ENCODE results near the gene IL1A.

IL1A gene

GRCh38 chr2:112811841-112812306 lies 27.6 kb upstream of the IL1A start:
- ChIA-PET POLR2A (no interaction called here), CTCF (interaction anchor here (0.5 to 1.1 kb wide), 3 partner anchors 16 to 111 kb away, joined by 3 read pairs; no protein-coding TSS in a partner anchor)
- DNase-seq (ENCODE audit: extremely low spot score): no peak
- TF ChIP-seq ELF4 (IDR thresholded peaks at IDR 0.05) (no peak), LEF1 (IDR thresholded peaks at IDR 0.05; ENCODE audit: borderline replicate concordance) (no peak), SP1 (IDR thresholded peaks at IDR 0.05) (no peak), ZNF384 (IDR thresholded peaks at IDR 0.05) (no peak), FOXA1 (IDR thresholded peaks at IDR 0.05) (no peak), CTBP1 (IDR thresholded peaks at IDR 0.05; ENCODE audit: borderline replicate concordance) (no peak), L3MBTL2 (conservative IDR thresholded peaks at IDR 0.05) (no peak), HDGF (IDR thresholded peaks at IDR 0.05; ENCODE audit: borderline replicate concordance) (no peak), SUZ12 (IDR thresholded peaks at IDR 0.05) (no peak), TARDBP (IDR thresholded peaks at IDR 0.05) (no peak), BHLHE40 (IDR thresholded peaks at IDR 0.05; ENCODE audit: borderline replicate concordance) (no peak), FOXK2 (IDR thresholded peaks at IDR 0.05) (no peak), FOXM1 (IDR thresholded peaks at IDR 0.05; ENCODE audit: borderline replicate concordance) (no peak)

GRCh38 chr2:112811276-112811831 lies 27.1 kb upstream of the IL1A start:
- ChIA-PET CTCF (interaction anchor here (0.6 to 1.1 kb wide), 2 partner anchors 16 to 104 kb away, joined by 3 read pairs; no protein-coding TSS in a partner anchor), POLR2A (no interaction called here)
- DNase-seq (ENCODE audit: extremely low spot score): no peak
- TF ChIP-seq FOXM1 (IDR thresholded peaks at IDR 0.05; ENCODE audit: borderline replicate concordance) (no peak), HDGF (IDR thresholded peaks at IDR 0.05; ENCODE audit: borderline replicate concordance) (no peak), FOXA1 (IDR thresholded peaks at IDR 0.05) (no peak), ZNF384 (IDR thresholded peaks at IDR 0.05) (no peak), SP1 (IDR thresholded peaks at IDR 0.05) (no peak), FOXK2 (IDR thresholded peaks at IDR 0.05) (no peak), L3MBTL2 (conservative IDR thresholded peaks at IDR 0.05) (no peak)

GRCh38 chr2:112809112-112809511 lies 24.8 kb upstream of the IL1A start:
- POLR2A ChIA-PET: no interaction called here
- CTCF ChIA-PET: interaction anchor here (0.6 to 1.0 kb wide), 2 partner anchors 15 to 43 kb away, joined by 3 to 4 read pairs; no protein-coding TSS in a partner anchor

GRCh38 chr2:112807233-112807807 lies 23.0 kb upstream of the IL1A start:
- CTCF ChIA-PET: interaction anchor here (0.6 kb wide), 1 partner anchor 18 kb away, joined by 6 read pairs; no protein-coding TSS in a partner anchor
- POLR2A ChIA-PET: no interaction called here
- DNase-seq (ENCODE audit: extremely low spot score): no peak
- no peak for TF ChIP-seq NFRKB (IDR thresholded peaks at IDR 0.05)
- TF ChIP-seq BHLHE40 (IDR thresholded peaks at IDR 0.05; ENCODE audit: borderline replicate concordance): no peak
- TF ChIP-seq HDGF (IDR thresholded peaks at IDR 0.05; ENCODE audit: borderline replicate concordance): no peak
- no peak for TF ChIP-seq SP1 (IDR thresholded peaks at IDR 0.05)
- TF ChIP-seq CTBP1 (IDR thresholded peaks at IDR 0.05; ENCODE audit: borderline replicate concordance): no peak
- no peak for TF ChIP-seq ELF4 (IDR thresholded peaks at IDR 0.05)
- TF ChIP-seq FOXM1 (IDR thresholded peaks at IDR 0.05; ENCODE audit: borderline replicate concordance): no peak
- no peak for TF ChIP-seq ZNF384 (IDR thresholded peaks at IDR 0.05)
- TF ChIP-seq SUZ12 (IDR thresholded peaks at IDR 0.05): no peak
- no peak for TF ChIP-seq FOXA1 (IDR thresholded peaks at IDR 0.05)
- no peak for TF ChIP-seq L3MBTL2 (conservative IDR thresholded peaks at IDR 0.05)
- TF ChIP-seq ARNT (IDR thresholded peaks at IDR 0.05): no peak
- TF ChIP-seq TARDBP (IDR thresholded peaks at IDR 0.05): no peak
- TF ChIP-seq FOXK2 (IDR thresholded peaks at IDR 0.05): no peak
- no peak for TF ChIP-seq PKNOX1 (IDR thresholded peaks at IDR 0.05)
- TF ChIP-seq LEF1 (IDR thresholded peaks at IDR 0.05; ENCODE audit: borderline replicate concordance): no peak

More at GRCh38 chr2:112809112-112809511, 24.8 kb upstream of the IL1A start:
- DNase-seq (ENCODE audit: extremely low spot score): no peak
- TF ChIP-seq SUZ12 (IDR thresholded peaks at IDR 0.05): no peak
- TF ChIP-seq ZNF384 (IDR thresholded peaks at IDR 0.05): no peak
- TF ChIP-seq FOXA1 (IDR thresholded peaks at IDR 0.05): no peak
- no peak for TF ChIP-seq HDGF (IDR thresholded peaks at IDR 0.05; ENCODE audit: borderline replicate concordance)
- TF ChIP-seq TARDBP (IDR thresholded peaks at IDR 0.05): no peak

- CTCF ChIA-PET: no interaction called here
- TF ChIP-seq SP1 (IDR thresholded peaks at IDR 0.05) (no peak), L3MBTL2 (conservative IDR thresholded peaks at IDR 0.05) (no peak), ZNF384 (IDR thresholded peaks at IDR 0.05) (no peak), HDGF (IDR thresholded peaks at IDR 0.05; ENCODE audit: borderline replicate concordance) (no peak), FOXA1 (IDR thresholded peaks at IDR 0.05) (no peak), ARNT (IDR thresholded peaks at IDR 0.05) (no peak), SUZ12 (IDR thresholded peaks at IDR 0.05) (no peak), FOXK2 (IDR thresholded peaks at IDR 0.05) (no peak), PKNOX1 (IDR thresholded peaks at IDR 0.05) (no peak), TARDBP (IDR thresholded peaks at IDR 0.05) (no peak), FOXM1 (IDR thresholded peaks at IDR 0.05; ENCODE audit: borderline replicate concordance) (no peak), LEF1 (IDR thresholded peaks at IDR 0.05; ENCODE audit: borderline replicate concordance) (no peak)
- no peak for DNase-seq (ENCODE audit: extremely low spot score)
- POLR2A ChIA-PET: no interaction called here
These were observed 21.2 kb upstream of the IL1A start for GRCh38 chr2:112805542-112805941.

GRCh38 chr2:112803691-112804521 lies 19.6 kb upstream of the IL1A start:
- DNase-seq (ENCODE audit: extremely low spot score): no peak

More at GRCh38 chr2:112803691-112804521, 19.6 kb upstream of the IL1A start:
- ChIA-PET CTCF (no interaction called here), POLR2A (no interaction called here)
- no peak for TF ChIP-seq SP1 (IDR thresholded peaks at IDR 0.05)
- no peak for TF ChIP-seq FOXA1 (IDR thresholded peaks at IDR 0.05)
- no peak for TF ChIP-seq HDGF (IDR thresholded peaks at IDR 0.05; ENCODE audit: borderline replicate concordance)
- no peak for TF ChIP-seq TARDBP (IDR thresholded peaks at IDR 0.05)
- TF ChIP-seq ZNF384 (IDR thresholded peaks at IDR 0.05): no peak
- no peak for TF ChIP-seq CTBP1 (IDR thresholded peaks at IDR 0.05; ENCODE audit: borderline replicate concordance)
- no peak for TF ChIP-seq ARNT (IDR thresholded peaks at IDR 0.05)
- no peak for TF ChIP-seq ELF4 (IDR thresholded peaks at IDR 0.05)
- no peak for TF ChIP-seq LEF1 (IDR thresholded peaks at IDR 0.05; ENCODE audit: borderline replicate concordance)
- no peak for TF ChIP-seq SUZ12 (IDR thresholded peaks at IDR 0.05)
- no peak for TF ChIP-seq BHLHE40 (IDR thresholded peaks at IDR 0.05; ENCODE audit: borderline replicate concordance)
- no peak for TF ChIP-seq NFRKB (IDR thresholded peaks at IDR 0.05)
- TF ChIP-seq FOXK2 (IDR thresholded peaks at IDR 0.05): no peak
- no peak for TF ChIP-seq L3MBTL2 (conservative IDR thresholded peaks at IDR 0.05)
